NCI-H1417 (cell line): ENCODE results near the gene DHDH.

Experiments
- DNase-seq, 3 experiments: peaks; one replicate each; lab custom pipeline; 2025; lab: John Stamatoyannopoulos, UW

DHDH gene

DNA sequence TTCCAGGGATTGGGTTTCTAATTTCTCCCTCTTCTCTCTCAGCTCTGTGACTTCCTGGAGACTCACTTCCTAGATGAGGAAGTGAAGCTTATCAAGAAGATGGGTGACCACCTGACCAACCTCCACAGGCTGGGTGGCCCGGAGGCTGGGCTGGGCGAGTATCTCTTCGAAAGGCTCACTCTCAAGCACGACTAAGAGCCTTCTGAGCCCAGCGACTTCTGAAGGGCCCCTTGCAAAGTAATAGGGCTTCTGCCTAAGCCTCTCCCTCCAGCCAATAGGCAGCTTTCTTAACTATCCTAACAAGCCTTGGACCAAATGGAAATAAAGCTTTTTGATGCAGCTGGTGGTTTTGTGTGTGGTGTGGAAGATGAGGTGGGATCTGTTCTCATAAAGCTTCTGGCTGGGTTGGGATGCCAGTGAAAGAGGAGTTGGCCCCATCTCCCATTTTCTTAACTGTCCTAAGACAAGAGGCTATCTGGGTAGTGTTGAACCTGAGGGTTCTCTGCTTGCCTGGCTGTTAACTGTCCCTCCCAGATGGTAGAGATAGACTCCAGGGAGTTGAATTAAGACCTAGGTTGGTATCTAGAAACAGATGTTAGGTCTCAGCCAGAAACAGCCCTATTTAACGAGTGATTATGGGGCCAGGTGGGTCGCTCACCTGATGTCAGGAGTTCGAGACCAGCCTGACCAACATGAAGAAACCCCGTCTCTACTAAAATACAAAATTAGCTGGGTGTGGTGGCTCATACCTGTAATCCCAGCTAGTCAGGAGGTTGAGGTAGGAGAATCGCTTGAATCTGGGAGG lies 33.2 kb downstream of the DHDH start:
- DNase-seq, result peak in 2 of 3 experiments; percentile 25 to 71

DNA sequence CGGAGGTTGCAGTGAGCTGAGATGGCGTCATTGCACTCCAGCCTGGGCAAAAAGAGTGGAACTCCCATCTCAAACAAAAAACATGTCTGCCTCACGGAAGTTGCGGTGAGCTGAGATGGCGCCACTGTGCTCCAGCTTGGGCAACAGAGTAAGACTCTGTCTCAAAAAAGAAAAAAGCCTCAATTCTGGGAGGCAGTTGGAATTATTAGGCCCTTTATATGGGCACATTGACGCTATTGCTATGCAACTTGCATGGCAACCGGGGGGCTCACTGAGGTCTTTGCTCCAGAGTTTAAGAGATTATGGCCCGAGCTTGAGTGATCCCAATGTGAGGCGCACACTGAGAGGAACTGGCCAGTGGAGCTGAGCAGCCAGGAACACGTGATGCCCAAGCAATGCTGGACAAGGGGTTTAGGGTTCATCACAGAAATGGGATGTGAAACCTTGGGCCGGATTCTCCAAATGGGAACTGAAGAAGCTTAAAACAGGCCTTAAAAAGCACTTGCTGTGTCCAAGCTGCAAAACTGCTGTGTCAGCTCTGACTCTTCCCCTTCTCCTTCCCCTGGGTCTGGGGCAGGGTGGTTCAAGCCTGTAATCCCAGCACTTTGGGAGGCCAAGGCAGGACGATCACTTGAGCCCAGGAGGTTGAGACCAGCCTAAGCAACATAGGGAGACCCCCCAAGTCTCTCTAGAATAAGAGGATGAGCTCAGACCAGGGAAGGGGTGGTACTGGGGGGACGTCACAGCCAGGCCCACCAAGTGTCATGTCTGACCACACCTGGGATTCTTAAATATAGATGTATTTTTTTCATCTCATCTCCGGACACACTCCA lies 34.1 kb downstream of the DHDH start:
- no peak for DNase-seq

DNA sequence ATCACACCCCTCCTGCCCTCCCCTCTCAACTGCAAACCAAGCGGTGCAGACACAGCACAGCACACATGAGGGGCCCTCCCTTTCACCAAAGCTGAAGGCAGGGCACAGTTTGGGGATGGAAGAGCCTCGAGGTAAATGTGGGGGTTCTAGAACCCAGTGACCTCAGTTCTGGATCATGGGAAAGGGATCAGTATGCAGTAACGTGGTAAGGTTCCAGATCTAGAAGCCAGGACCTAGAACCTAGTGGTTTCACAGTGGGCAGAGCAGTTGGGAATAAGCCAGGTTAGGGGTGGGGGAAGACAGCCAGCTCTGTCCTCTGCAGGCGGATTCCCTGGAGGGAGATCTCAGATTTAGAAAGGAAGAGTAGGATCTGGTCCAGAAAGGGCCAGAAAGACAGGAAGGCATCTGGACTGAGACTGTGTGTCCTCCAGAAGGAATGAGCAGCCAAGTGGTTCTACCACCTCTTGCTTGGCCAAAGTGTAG lies 34.7 kb downstream of the DHDH start:
- DNase-seq, result no peak

DNA sequence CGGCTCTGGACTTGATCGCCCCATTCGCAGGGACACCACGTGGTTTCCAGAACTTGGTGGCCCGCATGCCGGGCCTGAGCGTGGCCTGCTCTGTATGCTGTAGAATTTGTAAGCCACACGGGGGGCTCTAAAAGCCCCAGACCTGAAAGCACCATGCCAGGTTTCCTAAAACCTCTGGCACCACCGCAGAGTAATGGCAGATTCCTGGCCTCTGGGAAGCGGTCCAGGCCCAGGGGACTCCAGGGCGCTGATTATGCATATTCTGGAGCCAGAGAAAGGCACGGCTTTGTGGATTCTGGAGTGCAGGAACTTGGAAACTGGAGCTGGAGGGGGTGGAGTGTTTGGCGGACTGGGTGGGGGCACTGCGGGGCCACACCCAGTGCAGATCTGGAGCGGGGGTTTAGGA lies 35.3 kb downstream of the DHDH start:
- no peak for DNase-seq

DNA sequence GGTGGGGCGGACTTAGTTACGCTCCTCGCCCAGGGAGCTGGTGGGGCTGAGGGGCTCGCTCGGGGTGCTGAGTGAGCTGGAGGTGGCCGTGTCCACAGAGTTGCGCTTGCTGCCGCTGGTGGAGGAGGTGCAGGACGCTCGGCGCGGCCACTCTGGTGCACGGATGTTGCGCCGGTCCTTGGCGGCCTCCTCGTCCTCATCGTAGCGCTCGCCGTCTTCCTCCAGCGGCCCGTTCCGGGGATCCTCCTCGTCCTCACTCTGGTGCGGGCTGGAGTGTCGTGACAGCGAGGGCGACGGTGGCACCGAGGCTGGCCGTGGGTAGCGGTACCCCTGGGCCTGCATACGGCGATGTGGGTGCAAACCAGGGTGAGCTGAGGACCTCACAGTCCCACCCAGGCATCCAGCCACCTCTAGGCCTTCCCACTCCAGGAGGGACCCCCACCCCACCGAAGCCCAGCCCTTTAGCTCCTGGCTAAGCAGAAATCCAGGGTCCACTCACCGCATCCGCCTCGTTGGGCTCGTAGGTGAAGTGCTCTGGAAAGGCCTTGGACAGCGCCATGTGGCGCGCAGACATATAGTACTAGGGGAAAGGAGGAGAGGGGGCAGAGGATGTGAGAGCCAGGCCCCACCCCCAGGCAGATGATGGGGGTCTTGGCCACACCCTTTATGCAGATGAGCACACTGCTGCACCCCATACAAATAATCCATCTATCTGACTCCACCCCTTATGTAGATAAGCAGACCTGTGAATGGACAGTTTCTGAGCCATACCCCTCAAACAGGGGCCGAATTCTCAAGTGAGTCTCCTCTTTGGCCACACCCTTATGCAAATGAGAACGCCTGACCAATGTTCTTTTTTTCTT lies 36.0 kb downstream of the DHDH start:
- DNase-seq, result no peak

DNA sequence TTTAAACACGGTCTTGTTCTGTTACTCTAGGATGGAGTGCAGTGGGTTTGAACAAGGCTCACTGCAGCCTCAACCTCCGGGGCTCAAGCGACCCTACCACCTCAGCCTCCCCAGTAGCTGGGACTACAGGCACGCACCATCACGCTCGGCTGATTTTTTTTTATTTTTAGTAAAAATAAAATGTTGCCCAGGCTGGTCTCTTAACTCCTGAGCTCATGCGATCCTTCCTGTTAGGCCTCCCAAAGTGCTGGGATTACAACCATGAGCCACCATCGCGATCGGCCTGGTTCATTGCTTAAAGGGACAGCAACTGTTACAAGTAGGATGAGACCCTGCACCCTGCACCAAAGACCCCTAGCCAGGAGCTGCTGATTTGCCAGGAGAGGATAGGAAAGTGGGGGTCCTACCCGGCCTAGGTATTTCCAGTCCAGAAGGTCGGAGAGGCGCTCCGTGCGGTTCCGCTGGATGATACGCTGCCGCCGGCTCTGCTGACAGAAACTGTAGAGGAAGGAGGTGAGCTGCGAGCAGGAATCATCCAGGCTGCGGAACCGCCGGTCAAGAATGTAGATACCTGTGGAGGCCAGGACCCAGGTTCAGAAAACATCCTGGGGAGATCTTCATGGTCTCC lies 36.8 kb downstream of the DHDH start:
- DNase-seq, result no peak

DNA sequence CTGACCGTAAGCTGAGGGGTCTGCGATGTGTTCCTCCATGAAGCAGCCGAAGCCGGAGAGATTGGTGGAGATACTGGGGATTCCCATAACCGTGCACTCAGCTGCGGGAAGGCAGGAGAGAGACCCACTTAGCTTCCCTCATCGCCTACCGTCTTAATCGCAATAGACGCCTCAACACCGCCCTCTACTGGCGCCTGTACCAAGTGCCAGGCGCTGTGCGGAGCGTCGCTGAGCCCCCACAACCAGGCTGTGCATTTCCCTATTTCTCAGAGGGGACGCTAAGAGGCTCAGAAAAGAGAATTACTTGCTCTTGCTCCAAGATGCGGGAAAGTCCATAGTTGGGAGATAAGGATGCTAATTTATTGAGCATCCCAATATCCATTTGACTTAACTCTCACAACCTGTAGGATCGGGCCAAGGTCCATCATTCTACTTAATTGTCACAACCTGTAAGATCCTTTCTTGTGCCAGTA lies 37.5 kb downstream of the DHDH start:
- DNase-seq, result peak in 2 of 3 experiments; percentile 38 to 95

DNA sequence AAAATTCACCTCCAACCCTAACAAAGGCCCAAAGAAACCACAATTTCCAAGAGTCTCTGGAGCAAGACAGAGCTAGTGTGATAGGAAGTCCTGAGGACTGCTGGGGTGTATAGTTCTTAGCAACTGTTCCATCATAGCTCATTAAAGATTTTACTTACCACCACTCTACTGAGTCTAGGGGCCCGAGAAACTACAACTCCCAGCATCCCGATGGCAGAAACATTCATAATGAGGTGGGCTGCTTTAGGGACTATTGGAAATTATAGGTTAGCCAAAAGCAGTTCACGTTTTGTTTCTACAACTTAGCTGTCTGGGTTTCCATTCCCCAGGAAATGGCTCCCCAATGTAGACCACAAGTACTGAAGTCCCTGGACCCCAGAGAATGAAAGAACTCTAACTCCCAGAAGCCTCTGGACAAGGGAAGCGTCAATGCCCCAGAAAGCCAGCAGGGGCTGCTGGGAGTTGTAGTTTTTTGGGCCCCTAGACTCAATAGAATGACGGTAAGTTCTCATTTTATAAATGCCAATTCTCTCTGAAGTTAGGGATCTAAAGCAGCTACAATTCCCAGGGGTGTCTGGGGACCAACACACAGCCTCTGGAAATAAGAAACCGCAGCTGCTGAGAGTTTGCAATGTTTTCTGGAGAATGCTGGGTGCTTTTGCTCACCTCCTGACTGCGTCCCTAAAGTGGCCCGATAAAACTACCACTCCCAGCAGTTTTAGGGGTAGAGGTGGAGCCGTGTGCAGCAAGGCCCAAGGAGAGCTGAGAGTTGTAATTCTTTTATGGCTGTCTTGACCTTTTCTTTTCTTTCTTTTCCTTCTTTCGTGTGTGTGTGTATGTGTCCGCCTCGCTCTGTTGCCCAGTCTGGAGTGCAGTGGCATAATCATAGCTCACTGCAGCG lies 42.7 kb downstream of the DHDH start:
- peak; percentile 18 to 65 (median 42) for DNase-seq

DNA sequence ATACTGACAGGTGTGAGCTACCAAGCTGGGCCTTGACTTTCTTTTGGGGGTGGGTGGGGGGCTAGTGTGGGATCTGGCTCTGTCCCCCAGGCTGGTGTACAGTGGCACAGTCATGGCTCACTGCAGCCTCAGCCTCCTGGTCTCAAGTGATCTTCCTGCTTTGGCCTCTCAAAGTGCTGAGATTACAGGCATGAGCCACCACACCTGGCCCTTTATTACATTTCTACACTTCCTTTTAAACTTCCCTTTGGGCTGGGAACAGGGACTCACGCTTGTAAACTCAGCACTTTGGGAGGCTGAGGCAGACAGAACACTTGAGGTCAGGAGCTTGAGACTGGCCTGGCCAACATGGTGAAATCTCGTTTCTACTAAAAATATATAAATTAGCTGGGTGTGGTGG lies 43.6 kb downstream of the DHDH start:
- DNase-seq, result no peak

DNA sequence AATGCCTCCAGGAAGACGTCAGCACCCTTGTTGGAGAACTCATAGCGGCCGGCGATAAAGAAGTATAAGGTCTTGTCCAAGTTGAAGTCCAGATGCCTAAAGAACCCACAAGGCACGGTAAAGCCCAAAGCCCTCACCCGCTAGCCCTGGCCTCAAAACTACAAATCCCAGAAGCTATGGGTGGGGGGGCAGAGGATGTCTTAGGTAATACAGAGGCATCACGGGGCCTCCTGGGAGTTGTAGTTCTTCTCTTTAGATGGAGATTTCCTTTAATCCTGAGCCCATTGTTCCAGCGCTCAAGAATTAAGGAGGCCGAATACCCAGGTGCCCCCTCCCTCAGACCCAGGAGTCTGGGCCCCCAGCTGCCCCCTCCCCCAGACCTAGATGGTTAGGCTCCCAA lies 48.8 kb downstream of the DHDH start:
- no peak for DNase-seq

DNA sequence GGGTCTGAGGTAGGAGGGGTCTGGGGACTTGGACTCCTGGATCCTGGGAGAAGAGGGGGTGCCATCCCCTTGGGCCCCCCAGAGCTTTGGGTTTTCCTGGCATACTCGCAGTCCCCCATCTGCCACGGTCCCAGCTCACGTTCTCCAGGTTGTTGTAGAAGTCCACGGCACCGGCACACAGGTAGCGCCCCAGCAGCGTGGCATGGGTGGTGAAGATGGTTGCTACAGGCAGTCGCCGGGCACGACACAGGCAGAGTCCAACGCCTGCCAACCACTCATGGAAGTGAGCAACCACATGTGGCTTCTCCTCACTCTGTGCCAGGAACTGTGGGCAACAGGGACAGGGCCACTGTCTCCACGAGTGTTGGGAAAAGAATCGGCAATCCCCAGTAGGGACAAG lies 52.2 kb downstream of the DHDH start:
- no peak for DNase-seq

DNA sequence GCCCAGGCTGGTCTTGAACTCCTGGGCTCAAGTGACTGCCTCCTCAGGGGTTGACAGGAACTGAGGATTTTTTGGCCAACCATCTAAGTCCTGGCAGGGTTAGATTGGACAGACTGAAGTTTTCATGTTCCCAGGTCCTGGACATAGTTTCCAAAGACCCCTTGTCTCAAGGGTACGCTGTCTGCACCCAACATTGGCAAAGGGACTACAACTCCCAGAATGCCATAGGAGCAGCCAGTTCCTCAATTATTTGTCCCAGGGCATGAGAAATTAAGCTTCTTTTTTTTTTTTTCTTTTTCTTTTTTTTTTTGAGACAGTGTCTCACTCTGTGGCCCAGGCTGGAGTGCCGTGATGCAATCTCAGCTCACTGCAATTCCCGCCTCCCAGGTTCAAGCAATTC lies 52.7 kb downstream of the DHDH start:
- DNase-seq, result no peak

DNA sequence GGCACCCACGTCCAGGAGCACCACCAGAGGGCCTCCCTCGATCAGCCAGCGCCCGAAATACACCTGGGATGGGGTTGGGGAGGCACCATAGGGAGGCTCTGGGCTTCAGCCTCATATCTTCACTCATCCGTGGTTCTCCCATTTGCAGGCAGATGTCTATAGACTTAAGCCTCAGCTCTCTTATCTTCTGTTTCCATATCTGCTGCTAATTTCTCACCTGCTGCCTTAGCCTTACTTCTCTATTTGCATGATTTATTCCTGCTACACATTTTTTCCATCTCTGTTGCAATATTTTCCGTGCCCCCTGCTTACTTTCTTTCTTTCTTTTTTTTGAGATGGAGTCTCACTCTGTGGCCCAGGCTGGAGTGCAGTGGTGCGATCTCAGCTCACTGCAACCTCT lies 53.8 kb downstream of the DHDH start:
- DNase-seq, result no peak

DNA sequence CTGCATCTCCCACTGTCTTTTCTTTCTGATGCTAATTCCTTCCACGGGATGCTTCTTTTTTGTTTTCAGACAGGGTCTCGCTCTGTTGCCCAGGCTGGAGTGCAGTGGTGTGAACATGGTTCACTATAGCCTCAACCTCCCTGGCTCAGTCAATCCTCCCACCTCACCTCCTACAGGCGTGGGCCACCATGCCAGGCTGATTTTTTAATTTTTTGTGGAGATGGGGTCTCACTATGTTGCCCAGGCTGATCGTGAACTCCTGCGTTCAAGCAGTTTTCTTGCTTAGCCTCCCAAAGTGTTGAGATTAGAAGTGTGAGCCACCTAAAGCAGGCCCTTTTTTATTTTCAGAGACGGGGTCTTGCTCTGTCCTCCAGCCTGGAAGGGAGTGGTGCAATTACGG lies 54.8 kb downstream of the DHDH start:
- DNase-seq, result no peak

DNA sequence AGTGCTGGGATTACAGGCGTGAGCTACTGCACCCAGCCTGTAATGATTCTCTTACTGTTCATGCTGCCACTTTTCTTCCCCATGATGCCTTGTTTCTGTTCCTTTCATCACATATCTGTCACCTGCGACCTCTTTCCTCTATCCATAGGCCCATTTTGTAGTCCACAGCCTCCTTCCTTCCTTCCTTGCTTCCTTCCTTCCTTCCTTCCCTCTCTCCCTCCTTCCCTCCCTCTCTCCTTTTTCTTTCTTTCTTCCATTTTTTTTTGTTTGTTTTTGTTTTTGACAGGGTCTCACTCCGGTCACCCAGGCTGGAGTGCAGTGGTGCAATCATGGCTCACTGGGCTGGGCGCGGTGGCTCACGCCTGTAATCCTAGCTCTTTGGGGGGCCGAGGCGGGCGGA lies 55.4 kb downstream of the DHDH start:
- no peak for DNase-seq

DNA sequence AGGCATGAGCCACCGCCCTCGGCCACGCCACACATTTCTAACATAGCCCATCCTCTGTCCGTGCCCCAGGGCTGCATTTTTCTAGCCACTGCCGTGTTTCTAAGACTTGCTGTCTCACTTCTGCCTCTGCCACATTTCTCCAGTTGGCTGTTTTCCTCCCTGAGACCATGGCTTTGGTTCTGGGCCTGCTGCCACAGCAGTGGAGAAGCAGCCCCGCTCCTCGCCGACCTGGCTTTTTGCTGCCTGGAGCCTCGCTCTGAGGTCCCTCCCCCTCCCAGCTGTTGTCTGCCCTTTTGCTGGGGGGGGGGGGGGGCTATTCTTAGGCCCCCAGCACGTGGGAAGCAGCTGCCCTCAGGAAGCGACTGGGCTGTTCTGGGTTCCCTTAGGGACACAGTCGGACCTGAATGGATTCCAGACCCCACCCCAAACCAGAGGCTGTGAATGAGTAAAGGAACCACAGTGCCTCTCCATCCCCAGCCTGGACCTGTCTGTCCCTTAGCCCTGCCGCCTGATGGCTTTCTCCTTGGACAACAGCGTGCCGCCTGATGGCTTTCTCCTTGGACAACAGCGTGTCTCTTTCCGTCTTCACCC lies 56.3 kb downstream of the DHDH start:
- no peak for DNase-seq

DNA sequence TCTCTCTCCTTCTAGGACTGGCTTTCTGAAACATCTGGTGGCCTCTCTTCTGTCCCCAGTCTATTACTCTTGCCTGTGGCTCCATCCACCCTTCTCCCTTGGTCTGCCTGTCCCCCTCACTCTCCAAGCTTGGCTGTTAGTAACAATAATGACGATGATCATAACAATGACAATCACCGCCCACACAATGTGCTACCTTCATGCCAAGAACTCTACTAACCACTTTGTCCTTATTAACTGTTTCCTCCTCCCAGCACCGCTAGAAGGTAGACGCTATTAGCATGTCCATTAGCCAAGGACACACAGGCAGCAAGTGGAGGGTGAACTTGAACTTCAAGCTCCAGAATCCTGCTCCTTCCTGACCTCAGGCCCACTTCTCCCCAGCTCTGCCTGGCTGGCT lies 56.9 kb downstream of the DHDH start:
- no peak for DNase-seq

DNA sequence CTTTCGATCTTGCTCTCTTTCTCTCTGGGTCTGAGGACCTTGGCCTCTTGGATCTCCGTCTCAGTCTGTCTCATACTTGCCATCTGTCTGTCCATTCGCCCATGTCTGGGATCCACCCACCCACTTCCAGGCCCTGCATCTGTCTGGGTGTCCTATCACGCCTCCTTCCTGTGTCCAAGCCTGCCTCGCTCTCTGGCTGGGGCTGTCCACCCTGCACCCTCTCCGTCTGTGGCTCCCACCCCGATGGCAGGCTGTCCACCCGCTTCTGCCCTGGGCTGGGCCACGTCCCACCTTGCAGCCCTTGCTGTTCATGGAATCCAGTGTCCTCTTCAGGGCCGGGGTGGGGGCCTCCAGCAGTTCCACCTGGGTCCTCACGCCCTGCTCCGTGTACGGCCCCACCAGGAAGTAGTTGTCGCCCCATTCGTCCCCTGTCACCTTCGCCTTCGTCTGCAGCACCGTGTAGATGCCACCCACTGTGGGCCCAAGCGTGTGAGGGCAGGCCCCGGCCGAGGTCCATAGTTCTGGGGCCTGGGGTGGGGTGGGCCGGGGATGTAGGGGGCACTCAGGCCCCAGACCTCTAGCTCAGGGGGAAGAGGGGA lies 57.6 kb downstream of the DHDH start:
- DNase-seq, result no peak

DNA sequence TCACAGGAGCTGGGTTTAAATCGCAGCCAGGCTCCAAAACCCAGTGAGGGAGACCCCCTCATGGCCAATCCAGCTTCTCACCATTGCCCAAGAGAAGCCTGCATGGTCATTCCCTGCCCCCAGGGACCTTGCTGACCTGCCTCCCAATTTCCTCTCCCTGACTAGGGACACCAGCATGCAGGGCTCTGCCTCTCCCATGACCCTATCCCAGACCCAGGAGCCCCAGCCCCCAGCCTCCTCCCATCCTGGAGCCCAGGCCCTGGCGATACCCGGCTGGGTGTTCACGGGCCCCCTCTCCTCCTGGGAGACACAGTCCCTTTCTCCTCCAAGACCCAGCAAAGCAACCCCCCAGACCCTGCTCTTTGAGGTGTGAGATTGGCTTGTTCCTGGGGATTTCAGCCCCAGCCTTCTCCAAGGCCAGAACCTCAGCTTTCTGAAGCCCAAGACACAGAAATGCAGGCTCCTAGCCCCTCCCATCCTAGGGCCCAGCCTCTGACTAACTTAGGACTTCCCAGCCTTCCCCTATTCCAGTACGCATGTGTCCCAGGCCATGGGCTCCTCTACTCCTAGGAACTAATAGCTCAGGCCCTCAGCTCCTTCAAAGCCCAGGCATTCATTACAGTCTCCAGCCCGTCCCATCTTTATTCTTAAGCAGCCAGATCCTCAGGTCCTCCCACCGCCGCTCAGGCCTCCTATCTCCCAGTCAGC lies 58.5 kb downstream of the DHDH start:
- DNase-seq, result no peak
